Liver (tissue), 9 donors: Measurements from ENCODE around the gene USP9Y. TPM values are rescaled to one million over a fixed set of nuclear protein-coding genes. Genes with fewer than 3 reads are reported as not detected.

ENCODE experiments used
- DNase-seq: peaks from one replicate; pipeline ENCODE4 v3.0.0-alpha.2; 2017; ENCODE audit warnings: low spot score
- H3K27ac ChIP-seq, 2 donors: one replicate each; pipeline ENCODE4 v1.7.0; 2013; ENCODE audit warnings: inconsistent platforms in 2 of 2, low read length in 2 of 2, control low read depth in 1 of 2, low read depth in 1 of 2, mild to moderate bottlenecking in 1 of 2
- H3K27me3 ChIP-seq, 4 donors: one replicate each; pipeline versions ENCODE4 v1.6.1 to v1.7.0; 2013; ENCODE audit warnings: low read length in 3 of 4, inconsistent platforms in 1 of 4, mild to moderate bottlenecking in 1 of 4, moderate library complexity in 1 of 4; ENCODE audit not compliant: control insufficient read depth in 4 of 4, insufficient read depth in 4 of 4
- H3K36me3 ChIP-seq, 4 donors: one replicate each; pipeline versions ENCODE4 v1.6.1 to v1.7.0; 2013; ENCODE audit warnings: low read length in 3 of 4, mild to moderate bottlenecking in 3 of 4, low read depth in 1 of 4, moderate library complexity in 1 of 4; ENCODE audit not compliant: control insufficient read depth in 4 of 4, insufficient read depth in 3 of 4
- H3K4me1 ChIP-seq, 4 donors: one replicate each; pipeline versions ENCODE4 v1.6.1 to v1.7.0; 2013; ENCODE audit warnings: low read length in 3 of 4, mild to moderate bottlenecking in 3 of 4, moderate library complexity in 1 of 4; ENCODE audit not compliant: control insufficient read depth in 4 of 4, insufficient read depth in 4 of 4
- H3K4me3 ChIP-seq, 3 donors: one replicate each; pipeline versions ENCODE4 v1.6.1 to v1.7.0; 2013; ENCODE audit warnings: low read length in 3 of 3, control low read depth in 1 of 3, low read depth in 1 of 3, mild to moderate bottlenecking in 1 of 3
- H3K9ac ChIP-seq, 2 donors: one replicate each; pipeline ENCODE4 v1.7.0; 2013; ENCODE audit warnings: low read length in 2 of 2, mild to moderate bottlenecking in 2 of 2, moderate library complexity in 2 of 2, control low read depth in 1 of 2, low read depth in 1 of 2
- H3K9me3 ChIP-seq, 4 donors: one replicate each; pipeline versions ENCODE4 v1.6.1 to v1.7.0; 2013; ENCODE audit warnings: low read length in 3 of 4; ENCODE audit not compliant: control insufficient read depth in 4 of 4
- EGR1 ChIP-seq, 2 donors: IDR thresholded peaks; 2 replicates each; pipeline ENCODE4 v1.6.1; 2016 to 2018; ENCODE audit warnings: antibody characterized with exemption in 2 of 2, low read depth in 2 of 2
- FOXA1 ChIP-seq: IDR thresholded peaks from 2 replicates; pipeline ENCODE4 v1.6.1; 2016; ENCODE audit warnings: antibody characterized with exemption
- FOXA2 ChIP-seq: IDR thresholded peaks from 2 replicates; pipeline ENCODE4 v1.6.1; 2016; ENCODE audit warnings: antibody characterized with exemption
- GABPA ChIP-seq, 2 donors: IDR thresholded peaks in 1 of 2; conservative IDR thresholded peaks in 1 of 2; 2 replicates each; pipeline ENCODE4 v1.6.1; 2016; ENCODE audit warnings: antibody characterized with exemption in 2 of 2, mild to moderate bottlenecking in 1 of 2, moderate library complexity in 1 of 2
- HNF4A ChIP-seq, 2 donors: conservative IDR thresholded peaks; 2 replicates each; pipeline ENCODE4 v1.6.1; 2016; ENCODE audit warnings: antibody characterized with exemption in 2 of 2, mild to moderate bottlenecking in 2 of 2
- HNF4G ChIP-seq: IDR thresholded peaks from 2 replicates; pipeline ENCODE4 v1.6.1; 2016; ENCODE audit warnings: antibody characterized with exemption
- JUND ChIP-seq, 2 donors: IDR thresholded peaks; 2 replicates each; pipeline ENCODE4 v1.6.1; 2016; ENCODE audit warnings: antibody characterized with exemption in 2 of 2
- NR2F2 ChIP-seq: IDR thresholded peaks from 2 replicates; pipeline ENCODE4 v1.6.1; 2016; ENCODE audit warnings: antibody characterized with exemption
- RAD21 ChIP-seq, 2 donors: IDR thresholded peaks; 2 replicates each; pipeline ENCODE4 v1.6.1; 2016; ENCODE audit warnings: antibody characterized with exemption in 2 of 2, mild to moderate bottlenecking in 2 of 2
- RXRA ChIP-seq, 2 donors: IDR thresholded peaks; 2 replicates each; pipeline ENCODE4 v1.6.1; 2017 to 2018; ENCODE audit warnings: antibody characterized with exemption in 2 of 2, mild to moderate bottlenecking in 1 of 2
- SP1 ChIP-seq: IDR thresholded peaks from 2 replicates; pipeline ENCODE4 v1.6.1; 2018; ENCODE audit warnings: antibody characterized with exemption, mild to moderate bottlenecking
- TAF1 ChIP-seq: conservative IDR thresholded peaks from 2 replicates; pipeline ENCODE4 v1.6.1; 2016; ENCODE audit warnings: antibody characterized with exemption, mild to moderate bottlenecking
- YY1 ChIP-seq: IDR thresholded peaks from 2 replicates; pipeline ENCODE4 v1.6.1; 2016; ENCODE audit warnings: antibody characterized with exemption, mild to moderate bottlenecking
- WGBS: extraction: QIAGEN DNeasy Blood & Tissue Kit; methylation state at CpG from one replicate; pipeline ENCODE4 v1.1.7; 2013; 5-methylcytosine and 5-hydroxymethylcytosine counted together
- polyA plus RNA-seq, 2 donors: library from polyadenylated mRNA; stranded (reverse) in 1 of 2; unstranded in 1 of 2; fragments of 200-250 nt in 1 of 2; fragments of >200 nt in 1 of 2; fragmentation: Nextera tagmentation in 1 of 2; extraction: Ambion mirVana in 1 of 2; gene quantifications; one replicate each; pipeline versions ENCODE4 v1.2.1 to v1.2.3, GENCODE V29; 2013 to 2015
- total RNA-seq, 2 donors: library from RNA; depleted of rRNA; stranded (reverse); fragments of >200 nt; gene quantifications; one replicate each; pipeline ENCODE4 v1.2.3, GENCODE V29; 2014
- TF ChIP-seq, protein P1 (sequence below): fragments of 150-350 bp; IDR thresholded peaks from 2 replicates; pipeline ENCODE4 v1.5.1; 2017; ENCODE audit warnings: improper control_type of control experiment, low read depth, low read length; ENCODE audit not compliant: missing input control
- TF ChIP-seq, protein P2 (sequence below): IDR thresholded peaks from 2 replicates; pipeline ENCODE4 v1.6.1; 2016; ENCODE audit warnings: antibody characterized with exemption
- TF ChIP-seq, protein P3 (sequence below): IDR thresholded peaks from 2 replicates; pipeline ENCODE4 v1.6.1; 2016; ENCODE audit warnings: antibody characterized with exemption
- TF ChIP-seq, protein P4 (sequence below): IDR thresholded peaks from 2 replicates; pipeline ENCODE4 v1.6.1; 2016; ENCODE audit warnings: antibody characterized with exemption, mild to moderate bottlenecking
- TF ChIP-seq, protein P5 (sequence below): IDR thresholded peaks from 2 replicates; pipeline ENCODE4 v1.6.1; 2016; ENCODE audit warnings: antibody characterized with exemption
- donor health status: healthy.
- donor health status: healthy.
- donor health status: healthy.
- donor health status: healthy.
- donor health status: healthy.

The USP9Y gene, protein sequence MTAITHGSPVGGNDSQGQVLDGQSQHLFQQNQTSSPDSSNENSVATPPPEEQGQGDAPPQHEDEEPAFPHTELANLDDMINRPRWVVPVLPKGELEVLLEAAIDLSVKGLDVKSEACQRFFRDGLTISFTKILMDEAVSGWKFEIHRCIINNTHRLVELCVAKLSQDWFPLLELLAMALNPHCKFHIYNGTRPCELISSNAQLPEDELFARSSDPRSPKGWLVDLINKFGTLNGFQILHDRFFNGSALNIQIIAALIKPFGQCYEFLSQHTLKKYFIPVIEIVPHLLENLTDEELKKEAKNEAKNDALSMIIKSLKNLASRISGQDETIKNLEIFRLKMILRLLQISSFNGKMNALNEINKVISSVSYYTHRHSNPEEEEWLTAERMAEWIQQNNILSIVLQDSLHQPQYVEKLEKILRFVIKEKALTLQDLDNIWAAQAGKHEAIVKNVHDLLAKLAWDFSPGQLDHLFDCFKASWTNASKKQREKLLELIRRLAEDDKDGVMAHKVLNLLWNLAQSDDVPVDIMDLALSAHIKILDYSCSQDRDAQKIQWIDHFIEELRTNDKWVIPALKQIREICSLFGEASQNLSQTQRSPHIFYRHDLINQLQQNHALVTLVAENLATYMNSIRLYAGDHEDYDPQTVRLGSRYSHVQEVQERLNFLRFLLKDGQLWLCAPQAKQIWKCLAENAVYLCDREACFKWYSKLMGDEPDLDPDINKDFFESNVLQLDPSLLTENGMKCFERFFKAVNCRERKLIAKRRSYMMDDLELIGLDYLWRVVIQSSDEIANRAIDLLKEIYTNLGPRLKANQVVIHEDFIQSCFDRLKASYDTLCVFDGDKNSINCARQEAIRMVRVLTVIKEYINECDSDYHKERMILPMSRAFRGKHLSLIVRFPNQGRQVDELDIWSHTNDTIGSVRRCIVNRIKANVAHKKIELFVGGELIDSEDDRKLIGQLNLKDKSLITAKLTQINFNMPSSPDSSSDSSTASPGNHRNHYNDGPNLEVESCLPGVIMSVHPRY (N-terminal part only)
- 10 to 100 TPM in 1 of 2 donors, not detected in 1; 10.1 TPM for total RNA-seq
- polyA plus RNA-seq, result 1 to 10 TPM in 1 of 2 donors, not detected in 1; 3.7 TPM

DNA sequence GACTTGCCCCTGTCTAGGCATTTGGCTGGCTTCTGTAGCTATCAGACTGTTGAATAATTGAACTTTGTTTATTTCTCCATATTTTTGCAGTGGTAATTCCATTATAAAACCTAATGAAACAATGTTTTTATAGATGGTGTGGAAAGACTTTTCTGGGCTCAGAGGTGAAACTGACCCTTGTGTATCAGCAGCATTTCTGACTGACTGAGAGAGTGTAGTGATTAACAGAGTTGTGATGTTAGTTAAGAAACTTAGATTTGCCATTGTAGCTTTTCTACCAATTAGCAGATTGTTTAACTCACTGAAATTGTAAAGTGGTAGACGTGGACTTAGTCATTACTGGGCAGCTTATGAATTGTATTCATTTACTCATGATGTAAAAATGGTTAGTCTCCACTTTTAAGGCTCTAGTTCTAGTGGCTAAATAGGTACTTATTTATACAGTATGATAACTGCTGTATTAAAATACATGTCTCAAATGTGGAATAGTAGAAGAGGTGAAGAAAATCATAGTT lies at the start of gene USP9Y:
TSS of gene USP9Y (plus strand) at position 51 of the 515 bp plus-strand sequence. CDS start 8,217 bp downstream, outside the sequence.
- no peak within 1 kb of the TSS for H3K9ac ChIP-seq
- no peaks in the 10 kb centered on the region for H3K27me3 ChIP-seq
- WGBS, result 89% methylated on average over 1 of the region's 1 CpG
- no peaks in the 10 kb centered on the region for H3K36me3 ChIP-seq
- no peak for DNase-seq
- H3K9me3 ChIP-seq, result peaks cover 0 to 4% (median 0%) of the 10 kb centered on the region in 4 donors
- TF ChIP-seq TAF1, result no peak
- no peak for TF ChIP-seq HNF4A (conservative IDR thresholded peaks at IDR 0.05)
- no peak for TF ChIP-seq FOXA1
- TF ChIP-seq, protein P1, sequence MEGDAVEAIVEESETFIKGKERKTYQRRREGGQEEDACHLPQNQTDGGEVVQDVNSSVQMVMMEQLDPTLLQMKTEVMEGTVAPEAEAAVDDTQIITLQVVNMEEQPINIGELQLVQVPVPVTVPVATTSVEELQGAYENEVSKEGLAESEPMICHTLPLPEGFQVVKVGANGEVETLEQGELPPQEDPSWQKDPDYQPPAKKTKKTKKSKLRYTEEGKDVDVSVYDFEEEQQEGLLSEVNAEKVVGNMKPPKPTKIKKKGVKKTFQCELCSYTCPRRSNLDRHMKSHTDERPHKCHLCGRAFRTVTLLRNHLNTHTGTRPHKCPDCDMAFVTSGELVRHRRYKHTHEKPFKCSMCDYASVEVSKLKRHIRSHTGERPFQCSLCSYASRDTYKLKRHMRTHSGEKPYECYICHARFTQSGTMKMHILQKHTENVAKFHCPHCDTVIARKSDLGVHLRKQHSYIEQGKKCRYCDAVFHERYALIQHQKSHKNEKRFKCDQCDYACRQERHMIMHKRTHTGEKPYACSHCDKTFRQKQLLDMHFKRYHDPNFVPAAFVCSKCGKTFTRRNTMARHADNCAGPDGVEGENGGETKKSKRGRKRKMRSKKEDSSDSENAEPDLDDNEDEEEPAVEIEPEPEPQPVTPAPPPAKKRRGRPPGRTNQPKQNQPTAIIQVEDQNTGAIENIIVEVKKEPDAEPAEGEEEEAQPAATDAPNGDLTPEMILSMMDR, result no peak
- TF ChIP-seq, protein P2, sequence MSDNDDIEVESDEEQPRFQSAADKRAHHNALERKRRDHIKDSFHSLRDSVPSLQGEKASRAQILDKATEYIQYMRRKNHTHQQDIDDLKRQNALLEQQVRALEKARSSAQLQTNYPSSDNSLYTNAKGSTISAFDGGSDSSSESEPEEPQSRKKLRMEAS, result no peak
- no peak for TF ChIP-seq RXRA (IDR thresholded peaks at IDR 0.05)
- TF ChIP-seq RAD21 (IDR thresholded peaks at IDR 0.05), result no peak
- TF ChIP-seq HNF4G, result no peak
- TF ChIP-seq NR2F2, result no peak
- TF ChIP-seq SP1, result no peak
- TF ChIP-seq, protein P3, sequence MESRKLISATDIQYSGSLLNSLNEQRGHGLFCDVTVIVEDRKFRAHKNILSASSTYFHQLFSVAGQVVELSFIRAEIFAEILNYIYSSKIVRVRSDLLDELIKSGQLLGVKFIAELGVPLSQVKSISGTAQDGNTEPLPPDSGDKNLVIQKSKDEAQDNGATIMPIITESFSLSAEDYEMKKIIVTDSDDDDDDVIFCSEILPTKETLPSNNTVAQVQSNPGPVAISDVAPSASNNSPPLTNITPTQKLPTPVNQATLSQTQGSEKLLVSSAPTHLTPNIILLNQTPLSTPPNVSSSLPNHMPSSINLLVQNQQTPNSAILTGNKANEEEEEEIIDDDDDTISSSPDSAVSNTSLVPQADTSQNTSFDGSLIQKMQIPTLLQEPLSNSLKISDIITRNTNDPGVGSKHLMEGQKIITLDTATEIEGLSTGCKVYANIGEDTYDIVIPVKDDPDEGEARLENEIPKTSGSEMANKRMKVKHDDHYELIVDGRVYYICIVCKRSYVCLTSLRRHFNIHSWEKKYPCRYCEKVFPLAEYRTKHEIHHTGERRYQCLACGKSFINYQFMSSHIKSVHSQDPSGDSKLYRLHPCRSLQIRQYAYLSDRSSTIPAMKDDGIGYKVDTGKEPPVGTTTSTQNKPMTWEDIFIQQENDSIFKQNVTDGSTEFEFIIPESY, result no peak
- TF ChIP-seq FOXA2, result no peak
- TF ChIP-seq EGR1 (IDR thresholded peaks at IDR 0.05; ENCODE audit: low read depth in 2 of 2), result no peak
- TF ChIP-seq, protein P4, sequence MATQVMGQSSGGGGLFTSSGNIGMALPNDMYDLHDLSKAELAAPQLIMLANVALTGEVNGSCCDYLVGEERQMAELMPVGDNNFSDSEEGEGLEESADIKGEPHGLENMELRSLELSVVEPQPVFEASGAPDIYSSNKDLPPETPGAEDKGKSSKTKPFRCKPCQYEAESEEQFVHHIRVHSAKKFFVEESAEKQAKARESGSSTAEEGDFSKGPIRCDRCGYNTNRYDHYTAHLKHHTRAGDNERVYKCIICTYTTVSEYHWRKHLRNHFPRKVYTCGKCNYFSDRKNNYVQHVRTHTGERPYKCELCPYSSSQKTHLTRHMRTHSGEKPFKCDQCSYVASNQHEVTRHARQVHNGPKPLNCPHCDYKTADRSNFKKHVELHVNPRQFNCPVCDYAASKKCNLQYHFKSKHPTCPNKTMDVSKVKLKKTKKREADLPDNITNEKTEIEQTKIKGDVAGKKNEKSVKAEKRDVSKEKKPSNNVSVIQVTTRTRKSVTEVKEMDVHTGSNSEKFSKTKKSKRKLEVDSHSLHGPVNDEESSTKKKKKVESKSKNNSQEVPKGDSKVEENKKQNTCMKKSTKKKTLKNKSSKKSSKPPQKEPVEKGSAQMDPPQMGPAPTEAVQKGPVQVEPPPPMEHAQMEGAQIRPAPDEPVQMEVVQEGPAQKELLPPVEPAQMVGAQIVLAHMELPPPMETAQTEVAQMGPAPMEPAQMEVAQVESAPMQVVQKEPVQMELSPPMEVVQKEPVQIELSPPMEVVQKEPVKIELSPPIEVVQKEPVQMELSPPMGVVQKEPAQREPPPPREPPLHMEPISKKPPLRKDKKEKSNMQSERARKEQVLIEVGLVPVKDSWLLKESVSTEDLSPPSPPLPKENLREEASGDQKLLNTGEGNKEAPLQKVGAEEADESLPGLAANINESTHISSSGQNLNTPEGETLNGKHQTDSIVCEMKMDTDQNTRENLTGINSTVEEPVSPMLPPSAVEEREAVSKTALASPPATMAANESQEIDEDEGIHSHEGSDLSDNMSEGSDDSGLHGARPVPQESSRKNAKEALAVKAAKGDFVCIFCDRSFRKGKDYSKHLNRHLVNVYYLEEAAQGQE, result no peak
- TF ChIP-seq, protein P5, sequence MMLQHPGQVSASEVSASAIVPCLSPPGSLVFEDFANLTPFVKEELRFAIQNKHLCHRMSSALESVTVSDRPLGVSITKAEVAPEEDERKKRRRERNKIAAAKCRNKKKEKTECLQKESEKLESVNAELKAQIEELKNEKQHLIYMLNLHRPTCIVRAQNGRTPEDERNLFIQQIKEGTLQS, result no peak
- no peak for TF ChIP-seq YY1
- TF ChIP-seq JUND (IDR thresholded peaks at IDR 0.05), result no peak
- no peak for TF ChIP-seq GABPA (IDR thresholded peaks at IDR 0.05 in 1 of 2, conservative IDR thresholded peaks at IDR 0.05 in 1 of 2)
- H3K4me3 ChIP-seq, result no peak within 1 kb of the TSS
- H3K4me1 ChIP-seq, result no peaks in the 10 kb centered on the region
- H3K27ac ChIP-seq, result no peak within 1 kb of the TSS
